GM12801 (cell line): ENCODE measurements around the gene TRIM66.

Experiments
- TF ChIP-seq, protein P1 (sequence below): IDR thresholded peaks from one replicate; pipeline ENCODE4 v1.5.1; 2011; ENCODE audit warnings: control low read depth; ENCODE audit not compliant: insufficient read length; ENCODE audit errors: extremely low read depth

Gene TRIM66

GRCh38 chr11:8686325-8686724 lies 3.9 kb upstream of the TRIM66 start:
- TF ChIP-seq, protein P1, sequence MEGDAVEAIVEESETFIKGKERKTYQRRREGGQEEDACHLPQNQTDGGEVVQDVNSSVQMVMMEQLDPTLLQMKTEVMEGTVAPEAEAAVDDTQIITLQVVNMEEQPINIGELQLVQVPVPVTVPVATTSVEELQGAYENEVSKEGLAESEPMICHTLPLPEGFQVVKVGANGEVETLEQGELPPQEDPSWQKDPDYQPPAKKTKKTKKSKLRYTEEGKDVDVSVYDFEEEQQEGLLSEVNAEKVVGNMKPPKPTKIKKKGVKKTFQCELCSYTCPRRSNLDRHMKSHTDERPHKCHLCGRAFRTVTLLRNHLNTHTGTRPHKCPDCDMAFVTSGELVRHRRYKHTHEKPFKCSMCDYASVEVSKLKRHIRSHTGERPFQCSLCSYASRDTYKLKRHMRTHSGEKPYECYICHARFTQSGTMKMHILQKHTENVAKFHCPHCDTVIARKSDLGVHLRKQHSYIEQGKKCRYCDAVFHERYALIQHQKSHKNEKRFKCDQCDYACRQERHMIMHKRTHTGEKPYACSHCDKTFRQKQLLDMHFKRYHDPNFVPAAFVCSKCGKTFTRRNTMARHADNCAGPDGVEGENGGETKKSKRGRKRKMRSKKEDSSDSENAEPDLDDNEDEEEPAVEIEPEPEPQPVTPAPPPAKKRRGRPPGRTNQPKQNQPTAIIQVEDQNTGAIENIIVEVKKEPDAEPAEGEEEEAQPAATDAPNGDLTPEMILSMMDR, result no peak

DNA sequence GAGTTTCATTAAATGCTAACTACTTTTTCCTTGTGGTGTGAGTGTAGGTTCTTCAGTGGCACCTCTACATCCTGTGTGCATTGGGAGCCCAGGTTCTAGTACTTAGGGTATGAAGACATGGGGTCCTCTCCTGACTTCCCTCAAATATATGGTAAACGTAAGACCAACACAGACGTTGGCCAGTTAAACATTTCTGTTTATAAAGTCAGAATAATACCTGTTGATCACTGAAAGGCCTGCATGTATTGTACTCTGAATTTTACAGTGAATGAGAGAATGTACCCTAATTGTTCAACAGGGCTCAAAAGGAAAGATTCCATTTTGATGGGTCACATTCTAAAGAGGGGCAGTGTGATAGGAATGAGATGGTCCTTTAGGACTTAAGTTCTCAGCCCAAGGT lies 3.4 kb upstream of the TRIM66 start:
- TF ChIP-seq, protein P1, result no peak

- TF ChIP-seq, protein P1, result no peak
Measured at GRCh38 chr11:8685306-8685705, 2.8 kb upstream of the TRIM66 start.

DNA sequence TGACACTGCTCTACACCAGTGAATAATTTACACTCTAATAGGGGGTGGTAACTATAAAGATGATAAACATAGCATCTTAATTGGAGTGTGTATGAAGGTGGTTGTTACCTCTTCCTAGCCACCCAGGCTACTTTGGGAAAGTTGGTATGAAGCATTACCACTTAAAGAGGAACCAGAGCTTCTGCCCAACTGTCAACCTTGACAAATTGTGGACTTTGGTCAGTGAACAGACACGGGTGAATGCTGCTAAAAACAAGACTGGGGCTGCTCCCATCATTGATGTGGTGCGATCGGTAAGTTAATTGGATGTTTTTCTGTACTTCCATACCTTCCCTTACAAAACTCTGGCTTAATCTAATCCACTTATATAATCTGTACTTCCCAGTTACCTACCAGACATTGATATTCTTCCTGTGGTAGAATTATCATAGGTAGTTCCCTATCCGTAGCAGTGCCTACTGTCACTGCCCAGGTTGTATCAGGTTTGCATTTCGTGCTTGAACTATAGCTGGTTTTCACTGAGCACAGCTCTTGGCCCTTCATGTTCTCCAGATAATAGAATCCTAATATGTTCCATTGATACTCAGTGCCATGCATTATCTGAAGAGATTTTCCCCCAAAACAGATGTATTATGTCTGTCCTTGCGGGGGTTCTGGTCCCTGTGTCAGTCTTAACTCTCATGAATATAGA lies 2.3 kb upstream of the TRIM66 start:
- TF ChIP-seq, protein P1, result no peak

DNA sequence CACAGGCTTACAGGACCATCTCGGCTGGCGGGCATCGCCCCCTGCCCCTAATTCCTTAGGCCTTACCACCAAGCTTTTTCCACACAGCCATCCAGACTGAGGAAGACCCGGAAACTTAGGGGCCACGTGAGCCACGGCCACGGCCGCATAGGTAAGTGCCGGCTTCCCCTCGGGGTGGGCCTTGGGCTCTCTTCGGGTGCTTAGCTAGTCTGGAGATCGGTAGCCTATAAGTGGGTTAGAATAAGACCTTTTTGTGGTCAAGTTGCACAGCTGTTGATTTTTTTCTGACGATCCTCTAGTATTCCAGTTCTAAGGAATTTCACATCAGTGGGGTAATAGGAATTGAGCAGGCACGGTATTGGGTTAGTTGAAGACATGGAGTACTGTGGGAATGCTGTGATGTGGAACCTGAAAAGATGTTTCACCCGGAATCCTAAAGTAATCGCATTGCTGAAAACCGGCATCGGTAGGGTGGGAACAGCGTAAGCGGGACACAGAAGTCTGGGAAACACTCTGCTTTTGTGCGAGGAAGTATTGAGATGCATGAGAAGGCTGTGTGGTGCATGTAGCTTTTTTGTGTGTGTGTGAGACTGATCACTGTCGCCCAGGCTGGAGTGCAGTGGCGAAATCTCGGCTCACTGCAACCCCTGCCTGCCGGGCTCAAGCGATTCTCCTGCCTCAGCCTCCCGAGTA lies 796 bp upstream of the TRIM66 start:
- TF ChIP-seq, protein P1, result no peak

DNA sequence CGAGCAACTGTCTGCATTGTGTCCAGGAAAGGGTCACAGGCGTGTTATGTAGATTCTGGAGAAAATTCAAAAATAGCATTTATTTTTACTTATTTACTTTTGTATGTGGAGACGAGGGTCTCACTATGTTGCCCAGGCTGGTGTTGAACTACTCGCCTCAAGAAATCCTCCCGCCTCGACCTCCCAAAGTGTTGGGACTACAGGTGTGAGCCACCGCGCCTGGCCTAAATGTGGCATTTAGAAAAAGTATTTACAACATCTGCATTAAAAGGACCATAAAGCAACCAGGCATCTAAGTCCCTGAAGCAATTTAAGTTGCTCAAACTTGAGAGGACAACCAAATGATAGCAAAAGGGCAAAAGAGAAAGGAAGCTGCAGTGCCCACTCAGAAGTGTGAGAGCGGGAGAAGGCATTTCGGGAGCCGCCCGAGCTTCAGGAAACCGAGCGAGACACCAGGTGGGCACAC lies 595 bp downstream of the TRIM66 start:
- TF ChIP-seq, protein P1, result no peak

DNA sequence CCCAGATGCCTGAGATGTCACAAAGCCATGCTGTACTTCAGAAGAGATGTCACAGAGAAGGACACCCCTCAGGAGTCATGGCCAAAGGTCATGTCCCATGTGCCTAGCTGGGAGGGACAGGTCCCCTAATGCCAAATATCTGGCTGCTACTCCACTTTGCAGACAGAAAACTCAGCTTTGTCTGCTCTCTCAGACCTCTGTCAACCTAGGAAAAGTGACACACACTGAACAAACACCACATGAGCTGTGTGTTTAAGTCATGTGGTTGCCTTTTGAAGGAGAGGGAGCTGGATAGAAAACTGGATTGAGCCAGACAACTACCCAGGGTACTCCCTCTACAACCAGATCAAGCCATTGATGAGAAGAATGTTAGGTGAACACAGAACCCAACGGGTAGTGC lies 3.5 kb downstream of the TRIM66 start:
- TF ChIP-seq, protein P1, result no peak
